Prostate gland (tissue), 2 donors: ENCODE measurements around the gene ZNRF3. TPM values are rescaled to one million over a fixed set of nuclear protein-coding genes. Genes with fewer than 3 reads are reported as not detected.

ENCODE experiments used
- DNase-seq: peaks from one replicate; pipeline ENCODE4 v3.0.0-alpha.2; 2019; ENCODE audit warnings: low spot score
- H3K27ac ChIP-seq, 2 donors: fragments of 200-600 bp; sonication (generic); 2 replicates each; pipeline ENCODE4 v1.5.1; 2017 to 2019
- H3K27me3 ChIP-seq: fragments of 200-600 bp; sonication (generic); replicated peaks from 2 replicates; pipeline ENCODE4 v1.5.1; 2019; ENCODE audit not compliant: insufficient read depth
- H3K36me3 ChIP-seq, 2 donors: fragments of 200-600 bp; sonication (generic); 1 replicate in 1 of 2; 2 replicates in 1 of 2; pipeline versions ENCODE4 v1.5.1 to v1.8.1; 2017 to 2019
- H3K4me1 ChIP-seq: fragments of 200-600 bp; sonication (generic); replicated peaks from 2 replicates; pipeline ENCODE4 v1.5.1; 2019
- H3K4me3 ChIP-seq, 2 donors: fragments of 200-600 bp; sonication (generic); 2 replicates each; pipeline ENCODE4 v1.5.1; 2017 to 2019
- H3K9me3 ChIP-seq: fragments of 200-600 bp; sonication (generic); 2 replicates; pipeline ENCODE4 v1.5.1; 2017
- CTCF ChIP-seq, 4 experiments: fragments of 200-600 bp in 2 of 4; fragments of 450-650 bp in 2 of 4; sonication (generic) in 2 of 4; IDR thresholded peaks; 1 replicate in 3 of 4; 2 replicates in 1 of 4; pipeline ENCODE4 v1.5.1; 2016 to 2019; ENCODE audit warnings: antibody characterized with exemption in 4 of 4, mild to moderate bottlenecking in 2 of 4, moderate library complexity in 2 of 4
- POLR2A ChIP-seq: fragments of 450-650 bp; IDR thresholded peaks from one replicate; pipeline ENCODE4 v1.6.1; 2016; ENCODE audit warnings: antibody characterized with exemption, mild to moderate bottlenecking
- POLR2AphosphoS5 ChIP-seq: sonication (generic); formaldehyde crosslinking; IDR thresholded peaks from one replicate; pipeline ENCODE4 v1.6.1; 2017; ENCODE audit warnings: antibody characterized with exemption
- WGBS: methylation state at CpG from one replicate; pipeline ENCODE4 v1.1.5; 2018; 5-methylcytosine and 5-hydroxymethylcytosine counted together
- intact Hi-C: fragments of 100-400 bp; cut with DNase I; formaldehyde crosslinking; loops from one replicate; pipeline ENCODE4 v1.14.2; 2022
- small RNA-seq, 2 donors: library from RNA; depleted of rRNA; stranded (forward); fragments of <200 nt; gene quantifications; one replicate each; pipeline ENCODE3, GENCODE V24; 2016
- total RNA-seq, 2 donors: library from RNA; depleted of rRNA; stranded (reverse); fragments of >200 nt; gene quantifications; one replicate each; pipeline ENCODE4 v1.1.0, GENCODE V29; 2016

The ZNRF3 gene
- total RNA-seq, 2 donors from 2014 or later: 38.5 to 46.1 TPM

GRCh38 chr22:29106839-29107238, 223.5 kb downstream of the ZNRF3 start:
- no peaks in the 10 kb centered on the region for H3K36me3 ChIP-seq
- H3K27me3 ChIP-seq: no peaks in the 10 kb centered on the region
- H3K9me3 ChIP-seq: no peaks in the 10 kb centered on the region
- no peak for DNase-seq
- H3K27ac ChIP-seq: no peak overlapping the region
- no peaks in the 10 kb centered on the region for H3K4me1 ChIP-seq
- intact Hi-C loops: no loop called here
- WGBS: 61% methylated on average over 4 of the region's 4 CpGs
- no peak overlapping the region for H3K4me3 ChIP-seq
- TF ChIP-seq POLR2AphosphoS5 (no peak), CTCF (IDR thresholded peaks at IDR 0.05) (no peak), POLR2A (no peak)

Small RNAs within 50 kb of the gene (small RNA-seq; reads per million reads assigned to genes)
- 0 reads per million in 2 donors for gene Z93930.1

Other genes with a start within 250 kb of the ZNRF3 start
- 10 to 100 TPM; 29.2 to 74.6 TPM for gene TTC28, start 203.7 kb upstream of the ZNRF3 start, total RNA-seq
- 10 to 100 TPM; 15.6 to 18.6 TPM for gene CHEK2, start 141.8 kb upstream of the ZNRF3 start, total RNA-seq
- 10 to 100 TPM; 27.9 to 39.5 TPM for gene HSCB, start 141.5 kb upstream of the ZNRF3 start, total RNA-seq
- 10 to 100 TPM; 29.5 to 54.4 TPM for gene CCDC117, start 110.9 kb upstream of the ZNRF3 start, total RNA-seq
- 100 to 1,000 TPM; 200 to 798 TPM for gene XBP1, start 83.0 kb upstream of the ZNRF3 start, total RNA-seq
- gene C22orf31, start 178.3 kb downstream of the ZNRF3 start, total RNA-seq: 1 to 10 TPM in 1 of 2 donors, under 1 TPM in 1; 0.36 to 1.4 TPM
- gene KREMEN1, start 189.5 kb downstream of the ZNRF3 start, total RNA-seq: 10 to 100 TPM; 19.3 to 49.0 TPM